CD4-positive, alpha-beta memory T cell (primary cell): ENCODE measurements around the gene L3MBTL4. TPM values are rescaled to one million over a fixed set of nuclear protein-coding genes. Genes with fewer than 3 reads are reported as not detected.

Experiments used
- CTCF ChIA-PET: fragments of 350-600 bp; sonication (Branson Sonifier 250); formaldehyde crosslinking; loops from one replicate; lab custom pipeline; 2021; ENCODE audit warnings: inconsistent platforms; ENCODE audit not compliant: partially characterized antibody; lab: Charles Lee
- POLR2A ChIA-PET: fragments of 350-600 bp; sonication (Branson Sonifier 250); formaldehyde crosslinking; loops from one replicate; lab custom pipeline; 2021; ENCODE audit not compliant: partially characterized antibody; lab: Charles Lee
- DNase-seq, 5 donors: peaks; one replicate each; pipeline versions ENCODE4 v3.0.0 to v3.0.0-alpha.2; 2020 to 2022; ENCODE audit warnings: mixed read lengths in 1 of 5
- H3K27ac ChIP-seq: one replicate; pipeline ENCODE4 v1.7.0; 2013; ENCODE audit warnings: low read depth, low read length
- H3K27me3 ChIP-seq: 2 replicates; pipeline ENCODE4 v1.7.0; 2013; ENCODE audit warnings: mild to moderate bottlenecking, low read length, moderate library complexity; ENCODE audit not compliant: insufficient read depth
- H3K36me3 ChIP-seq: 2 replicates; pipeline ENCODE4 v1.7.0; 2013; ENCODE audit warnings: mild to moderate bottlenecking, low read length, moderate library complexity; ENCODE audit not compliant: insufficient read depth
- H3K4me1 ChIP-seq: 2 replicates; pipeline ENCODE4 v1.7.0; 2013; ENCODE audit warnings: mild to moderate bottlenecking, low read length, moderate library complexity; ENCODE audit not compliant: insufficient read depth
- H3K4me3 ChIP-seq, 2 donors: one replicate each; pipeline ENCODE4 v1.7.0; 2013; ENCODE audit warnings: low read length in 2 of 2, mild to moderate bottlenecking in 1 of 2
- H3K9me3 ChIP-seq, 2 donors: one replicate each; pipeline ENCODE4 v1.7.0; 2013; ENCODE audit warnings: low read length in 2 of 2, control low read depth in 1 of 2; ENCODE audit not compliant: control insufficient read depth in 1 of 2
- H3K27ac Mint-ChIP-seq, 7 donors: one replicate each; pipeline ENCODE4 v1.8.0; 2020 to 2021; ENCODE audit warnings: mixed read lengths in 7 of 7, mild to moderate bottlenecking in 6 of 7, inconsistent platforms in 3 of 7, moderate library complexity in 3 of 7
- H3K27me3 Mint-ChIP-seq, 2 donors: one replicate each; pipeline ENCODE4 v1.8.0; 2020 to 2021; ENCODE audit warnings: mixed read lengths in 2 of 2
- H3K36me3 Mint-ChIP-seq, 2 donors: one replicate each; pipeline ENCODE4 v1.8.0; 2020 to 2021; ENCODE audit warnings: mixed read lengths in 2 of 2, inconsistent platforms in 1 of 2, mild to moderate bottlenecking in 1 of 2
- H3K4me1 Mint-ChIP-seq, 4 donors: one replicate each; pipeline ENCODE4 v1.8.0; 2020 to 2021; ENCODE audit warnings: mixed read lengths in 4 of 4, mild to moderate bottlenecking in 1 of 4
- H3K4me3 Mint-ChIP-seq, 8 donors: one replicate each; pipeline ENCODE4 v1.8.0; 2020 to 2021; ENCODE audit warnings: mixed read lengths in 8 of 8, mild to moderate bottlenecking in 7 of 8, moderate library complexity in 6 of 8, inconsistent platforms in 3 of 8
- H3K9me3 Mint-ChIP-seq, 8 donors: one replicate each; pipeline ENCODE4 v1.8.0; 2020 to 2021; ENCODE audit warnings: mixed read lengths in 8 of 8, mild to moderate bottlenecking in 5 of 8, inconsistent platforms in 3 of 8, moderate library complexity in 1 of 8
- intact Hi-C: fragments of 100-400 bp; cut with micrococcal nuclease; formaldehyde crosslinking; loops from one replicate; pipeline ENCODE4 v1.15.1; 2023
- polyA plus RNA-seq, 2 donors: library from polyadenylated mRNA; unstranded; fragments of 300-500 nt; fragmentation: Illumina TruSeq; gene quantifications; one replicate each; pipeline ENCODE4 v1.2.3, GENCODE V29; 2021
- total RNA-seq, 2 experiments: library from RNA; stranded (reverse); gene quantifications; one replicate each; pipeline ENCODE4 v1.2.3, GENCODE V29; 2021

L3MBTL4 gene
- total and polyA plus RNA-seq, 4 experiments from 2014 or later, result 0.49 to 0.53 TPM; not detected in 2

DNA sequence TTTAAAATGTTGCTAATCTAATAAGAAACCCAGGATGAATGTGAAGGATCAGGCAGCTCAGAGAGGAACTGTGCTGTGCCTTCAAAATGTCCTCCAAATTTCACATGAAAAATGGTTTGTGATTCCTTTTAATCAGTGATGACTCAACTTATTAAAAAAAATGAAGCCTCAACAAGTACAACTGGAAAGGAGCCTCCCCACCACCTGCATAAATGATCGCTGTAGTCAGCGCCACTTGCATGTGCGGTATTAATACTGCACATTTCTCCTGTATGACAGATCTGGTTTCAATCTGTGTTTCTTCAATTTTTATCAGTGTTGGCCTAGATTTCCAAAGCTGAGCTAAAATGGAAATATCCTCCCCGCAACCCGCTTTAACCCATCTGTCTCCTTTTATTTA is 404.4 kb downstream of the L3MBTL4 start:
- H3K4me3 ChIP-seq, result no peak overlapping the region
- H3K36me3 ChIP-seq, result no peaks in the 10 kb centered on the region
- no peak overlapping the region for H3K27ac ChIP-seq
- Mint-ChIP-seq H3K9me3 (peaks cover 0 to 5% (median 0%) of the 10 kb centered on the region in 8 donors), H3K36me3 (no peaks in the 10 kb centered on the region), H3K4me3 (no peak overlapping the region), H3K27me3 (no peaks in the 10 kb centered on the region), H3K27ac (no peak overlapping the region), H3K4me1 (peaks cover 0 to 3% (median under 1%) of the 10 kb centered on the region in 4 donors)
- H3K9me3 ChIP-seq, result no peaks in the 10 kb centered on the region
- ChIA-PET POLR2A (no interaction called here), CTCF (no interaction called here)
- H3K27me3 ChIP-seq, result no peaks in the 10 kb centered on the region
- intact Hi-C loops, result no loop called here
- no peak for DNase-seq
- H3K4me1 ChIP-seq, result no peaks in the 10 kb centered on the region

GRCh38 chr18:6009756-6010155 is 405.0 kb downstream of the L3MBTL4 start:
- Mint-ChIP-seq H3K4me3 (no peak overlapping the region), H3K27me3 (no peaks in the 10 kb centered on the region), H3K4me1 (peaks cover 0 to 4% (median 1%) of the 10 kb centered on the region in 4 donors), H3K9me3 (peaks cover 0 to 5% (median 0%) of the 10 kb centered on the region in 8 donors), H3K36me3 (no peaks in the 10 kb centered on the region), H3K27ac (no peak overlapping the region)
- no peaks in the 10 kb centered on the region for H3K27me3 ChIP-seq
- no peak for DNase-seq
- CTCF ChIA-PET, result no interaction called here
- no peaks in the 10 kb centered on the region for H3K4me1 ChIP-seq
- H3K4me3 ChIP-seq, result no peak overlapping the region
- POLR2A ChIA-PET, result no interaction called here
- H3K27ac ChIP-seq, result no peak overlapping the region
- no peaks in the 10 kb centered on the region for H3K36me3 ChIP-seq
- H3K9me3 ChIP-seq, result no peaks in the 10 kb centered on the region
- intact Hi-C loops, result no loop called here

GRCh38 chr18:6004683-6005082 is 410.0 kb downstream of the L3MBTL4 start:
- H3K36me3 Mint-ChIP-seq, result no peaks in the 10 kb centered on the region
- H3K9me3 Mint-ChIP-seq, result peaks cover 0 to 10% (median 5%) of the 10 kb centered on the region in 8 donors
- H3K27me3 ChIP-seq, result no peaks in the 10 kb centered on the region
- CTCF ChIA-PET, result no interaction called here
- H3K4me3 Mint-ChIP-seq, result peak overlapping the region in 6 of 8 donors; percentile 7 to 71 (median 42)
- POLR2A ChIA-PET, result no interaction called here
- H3K4me1 ChIP-seq, result no peaks in the 10 kb centered on the region
- no peak overlapping the region for H3K4me3 ChIP-seq
- H3K27ac Mint-ChIP-seq, result peak overlapping the region in 1 of 7 donors; percentile 49
- H3K36me3 ChIP-seq, result no peaks in the 10 kb centered on the region
- intact Hi-C loops, result no loop called here
- H3K27me3 Mint-ChIP-seq, result no peaks in the 10 kb centered on the region
- DNase-seq, result no peak
- H3K9me3 ChIP-seq, result no peaks in the 10 kb centered on the region
- H3K4me1 Mint-ChIP-seq, result peaks cover 6 to 12% (median 7%) of the 10 kb centered on the region in 4 donors
- no peak overlapping the region for H3K27ac ChIP-seq

DNA sequence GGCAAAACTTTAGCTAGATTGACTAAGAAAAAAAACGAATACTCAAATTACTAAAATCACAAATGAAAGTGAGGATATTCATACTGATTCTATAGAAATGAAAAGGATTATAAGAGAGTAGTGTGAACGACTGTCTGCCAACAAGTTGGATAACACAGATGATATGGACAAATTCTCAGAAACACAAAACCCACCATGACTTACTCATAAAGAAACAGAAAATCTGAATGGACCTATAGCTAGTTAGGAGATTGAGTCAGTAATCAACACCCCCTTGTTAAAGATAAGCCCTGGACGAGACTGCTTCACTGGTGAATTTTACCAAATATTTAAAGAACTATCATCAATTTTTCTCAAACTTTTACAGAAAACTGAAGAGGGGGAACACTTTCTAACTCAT is 410.6 kb downstream of the L3MBTL4 start:
- no peak overlapping the region for H3K4me3 Mint-ChIP-seq
- Histone ChIP-seq H3K27me3 (no peaks in the 10 kb centered on the region), H3K9me3 (no peaks in the 10 kb centered on the region), H3K36me3 (no peaks in the 10 kb centered on the region), H3K4me3 (no peak overlapping the region), H3K4me1 (no peaks in the 10 kb centered on the region), H3K27ac (no peak overlapping the region)
- no peaks in the 10 kb centered on the region for H3K36me3 Mint-ChIP-seq
- no peaks in the 10 kb centered on the region for H3K27me3 Mint-ChIP-seq
- H3K9me3 Mint-ChIP-seq, result peaks cover 5 to 15% (median 6%) of the 10 kb centered on the region in 8 donors
- ChIA-PET CTCF (no interaction called here), POLR2A (no interaction called here)
- H3K27ac Mint-ChIP-seq, result no peak overlapping the region
- DNase-seq, result no peak
- intact Hi-C loops, result no loop called here
- H3K4me1 Mint-ChIP-seq, result peaks cover 6 to 12% (median 7%) of the 10 kb centered on the region in 4 donors

- Histone ChIP-seq H3K4me1 (no peaks in the 10 kb centered on the region), H3K36me3 (no peaks in the 10 kb centered on the region), H3K27me3 (no peaks in the 10 kb centered on the region), H3K27ac (no peak overlapping the region), H3K9me3 (no peaks in the 10 kb centered on the region), H3K4me3 (no peak overlapping the region)
- H3K4me1 Mint-ChIP-seq, result peaks cover 6 to 12% (median 7%) of the 10 kb centered on the region in 4 donors
- H3K4me3 Mint-ChIP-seq, result no peak overlapping the region
- CTCF ChIA-PET, result no interaction called here
- POLR2A ChIA-PET, result no interaction called here
- intact Hi-C loops, result no loop called here
- H3K27ac Mint-ChIP-seq, result no peak overlapping the region
- peaks cover 6 to 13% (median 7%) of the 10 kb centered on the region in 8 donors for H3K9me3 Mint-ChIP-seq
- no peaks in the 10 kb centered on the region for H3K27me3 Mint-ChIP-seq
- DNase-seq, result no peak
- no peaks in the 10 kb centered on the region for H3K36me3 Mint-ChIP-seq
Measured at GRCh38 chr18:6001867-6002266, 412.8 kb downstream of the L3MBTL4 start.

GRCh38 chr18:5998907-5999306 is 415.8 kb downstream of the L3MBTL4 start:
- no peaks in the 10 kb centered on the region for H3K36me3 ChIP-seq
- H3K27ac ChIP-seq, result no peak overlapping the region
- Mint-ChIP-seq H3K4me1 (no peaks in the 10 kb centered on the region), H3K27me3 (no peaks in the 10 kb centered on the region), H3K4me3 (no peak overlapping the region), H3K36me3 (no peaks in the 10 kb centered on the region), H3K27ac (no peak overlapping the region), H3K9me3 (peaks cover 5 to 8% (median 6%) of the 10 kb centered on the region in 8 donors)
- no peak for DNase-seq
- H3K9me3 ChIP-seq, result no peaks in the 10 kb centered on the region
- no peaks in the 10 kb centered on the region for H3K4me1 ChIP-seq
- ChIA-PET CTCF (no interaction called here), POLR2A (no interaction called here)
- H3K27me3 ChIP-seq, result no peaks in the 10 kb centered on the region
- no peak overlapping the region for H3K4me3 ChIP-seq
- intact Hi-C loops, result no loop called here

- Histone ChIP-seq H3K4me1 (no peaks in the 10 kb centered on the region), H3K4me3 (no peak overlapping the region), H3K36me3 (no peaks in the 10 kb centered on the region), H3K27ac (no peak overlapping the region), H3K9me3 (no peaks in the 10 kb centered on the region), H3K27me3 (no peaks in the 10 kb centered on the region)
- H3K9me3 Mint-ChIP-seq, result peaks cover 5 to 8% (median 6%) of the 10 kb centered on the region in 8 donors
- no peaks in the 10 kb centered on the region for H3K4me1 Mint-ChIP-seq
- no peaks in the 10 kb centered on the region for H3K27me3 Mint-ChIP-seq
- intact Hi-C loops, result no loop called here
- H3K36me3 Mint-ChIP-seq, result no peaks in the 10 kb centered on the region
- no peak overlapping the region for H3K4me3 Mint-ChIP-seq
- ChIA-PET POLR2A (no interaction called here), CTCF (no interaction called here)
- no peak overlapping the region for H3K27ac Mint-ChIP-seq
- DNase-seq, result no peak
Measured at GRCh38 chr18:5998166-5998881, 416.4 kb downstream of the L3MBTL4 start.
